HG02623 (cell line): ENCODE measurements around the gene NKD1.

ENCODE experiments used
- ATAC-seq: cut with Tn5 transposase; IDR thresholded peaks from one replicate; pipeline ENCODE4 v1.9.1; 2021; ENCODE audit warnings: moderate library complexity; ENCODE audit not compliant: unreplicated experiment

NKD1 gene

GRCh38 chr16:50611995-50612848 is 64.0 kb downstream of the NKD1 start:
- ATAC-seq = no peak

- no peak for ATAC-seq
These were observed 64.6 kb downstream of the NKD1 start for GRCh38 chr16:50612849-50613198.

GRCh38 chr16:50613281-50613963 is 65.2 kb downstream of the NKD1 start:
- ATAC-seq = no peak

- no peak for ATAC-seq
These were observed 65.8 kb downstream of the NKD1 start for GRCh38 chr16:50613964-50614474.

- ATAC-seq = no peak
These were observed 66.9 kb downstream of the NKD1 start for GRCh38 chr16:50614955-50615724.

- no peak for ATAC-seq
These were observed 67.7 kb downstream of the NKD1 start for GRCh38 chr16:50615891-50616290.

GRCh38 chr16:50616386-50616785 is 68.2 kb downstream of the NKD1 start:
- no peak for ATAC-seq

GRCh38 chr16:50616883-50617645 is 68.9 kb downstream of the NKD1 start:
- ATAC-seq = no peak

- no peak for ATAC-seq
These were observed 69.5 kb downstream of the NKD1 start for GRCh38 chr16:50617646-50618184.

- no peak for ATAC-seq
These were observed 70.2 kb downstream of the NKD1 start for GRCh38 chr16:50618238-50618918.

- no peak for ATAC-seq
These were observed 71.7 kb downstream of the NKD1 start for GRCh38 chr16:50619702-50620491.

- no peak for ATAC-seq
These were observed 72.7 kb downstream of the NKD1 start for GRCh38 chr16:50620646-50621451.

GRCh38 chr16:50621452-50621792 is 73.2 kb downstream of the NKD1 start:
- ATAC-seq = no peak

GRCh38 chr16:50622029-50622428 is 73.8 kb downstream of the NKD1 start:
- no peak for ATAC-seq

GRCh38 chr16:50622643-50623369 is 74.6 kb downstream of the NKD1 start:
- ATAC-seq = no peak

- no peak for ATAC-seq
These were observed 76.3 kb downstream of the NKD1 start for GRCh38 chr16:50624449-50624970.

- no peak for ATAC-seq
These were observed 77.2 kb downstream of the NKD1 start for GRCh38 chr16:50625374-50625773.
